GM12801 (cell line): ENCODE results near the gene FBXL16.

Experiments used
- TF ChIP-seq, protein P1 (sequence below): IDR thresholded peaks from one replicate; pipeline ENCODE4 v1.5.1; 2011; ENCODE audit warnings: control low read depth; ENCODE audit not compliant: insufficient read length; ENCODE audit errors: extremely low read depth

FBXL16 gene

GRCh38 chr16:700684-701584 is 4.7 kb downstream of the FBXL16 start:
- TF ChIP-seq, protein P1, sequence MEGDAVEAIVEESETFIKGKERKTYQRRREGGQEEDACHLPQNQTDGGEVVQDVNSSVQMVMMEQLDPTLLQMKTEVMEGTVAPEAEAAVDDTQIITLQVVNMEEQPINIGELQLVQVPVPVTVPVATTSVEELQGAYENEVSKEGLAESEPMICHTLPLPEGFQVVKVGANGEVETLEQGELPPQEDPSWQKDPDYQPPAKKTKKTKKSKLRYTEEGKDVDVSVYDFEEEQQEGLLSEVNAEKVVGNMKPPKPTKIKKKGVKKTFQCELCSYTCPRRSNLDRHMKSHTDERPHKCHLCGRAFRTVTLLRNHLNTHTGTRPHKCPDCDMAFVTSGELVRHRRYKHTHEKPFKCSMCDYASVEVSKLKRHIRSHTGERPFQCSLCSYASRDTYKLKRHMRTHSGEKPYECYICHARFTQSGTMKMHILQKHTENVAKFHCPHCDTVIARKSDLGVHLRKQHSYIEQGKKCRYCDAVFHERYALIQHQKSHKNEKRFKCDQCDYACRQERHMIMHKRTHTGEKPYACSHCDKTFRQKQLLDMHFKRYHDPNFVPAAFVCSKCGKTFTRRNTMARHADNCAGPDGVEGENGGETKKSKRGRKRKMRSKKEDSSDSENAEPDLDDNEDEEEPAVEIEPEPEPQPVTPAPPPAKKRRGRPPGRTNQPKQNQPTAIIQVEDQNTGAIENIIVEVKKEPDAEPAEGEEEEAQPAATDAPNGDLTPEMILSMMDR = no peak

GRCh38 chr16:698911-699671 is 6.5 kb downstream of the FBXL16 start:
- TF ChIP-seq, protein P1 = no peak

GRCh38 chr16:695355-696089 is 10.1 kb downstream of the FBXL16 start:
- TF ChIP-seq, protein P1 = no peak

GRCh38 chr16:694863-695354 is 10.7 kb downstream of the FBXL16 start:
- TF ChIP-seq, protein P1 = no peak

GRCh38 chr16:694187-694862 is 11.3 kb downstream of the FBXL16 start:
- TF ChIP-seq, protein P1 = no peak

DNA sequence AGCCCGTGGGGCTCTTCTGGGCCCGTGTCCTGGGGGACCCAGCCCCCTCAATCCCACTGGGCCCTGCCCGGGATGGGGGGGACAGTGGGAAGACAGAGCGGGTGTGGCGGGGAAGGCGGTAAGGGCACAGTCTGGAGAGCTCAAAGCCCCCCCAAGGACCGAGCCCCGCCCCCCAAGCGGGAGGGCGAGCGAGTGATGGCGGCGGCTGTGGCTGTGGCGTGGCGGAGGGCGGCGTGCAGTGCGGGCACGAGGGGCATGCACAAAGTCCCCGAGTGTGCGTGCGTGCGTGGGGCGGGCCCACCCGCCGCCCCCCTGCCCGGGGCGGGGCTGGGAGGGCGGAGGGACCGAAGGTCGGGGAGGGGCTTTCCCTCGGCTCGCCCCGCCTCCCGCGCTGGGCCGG is 11.8 kb downstream of the FBXL16 start:
- TF ChIP-seq, protein P1 = no peak
